Measurements from ENCODE around the gene PSMC3IP. TPM values are rescaled to one million over a fixed set of nuclear protein-coding genes. Genes with fewer than 3 reads are reported as not detected.

The PSMC3IP gene, protein sequence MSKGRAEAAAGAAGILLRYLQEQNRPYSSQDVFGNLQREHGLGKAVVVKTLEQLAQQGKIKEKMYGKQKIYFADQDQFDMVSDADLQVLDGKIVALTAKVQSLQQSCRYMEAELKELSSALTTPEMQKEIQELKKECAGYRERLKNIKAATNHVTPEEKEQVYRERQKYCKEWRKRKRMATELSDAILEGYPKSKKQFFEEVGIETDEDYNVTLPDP
- 0.97 and 1.3 TPM in 2 replicates for total RNA-seq

DNA sequence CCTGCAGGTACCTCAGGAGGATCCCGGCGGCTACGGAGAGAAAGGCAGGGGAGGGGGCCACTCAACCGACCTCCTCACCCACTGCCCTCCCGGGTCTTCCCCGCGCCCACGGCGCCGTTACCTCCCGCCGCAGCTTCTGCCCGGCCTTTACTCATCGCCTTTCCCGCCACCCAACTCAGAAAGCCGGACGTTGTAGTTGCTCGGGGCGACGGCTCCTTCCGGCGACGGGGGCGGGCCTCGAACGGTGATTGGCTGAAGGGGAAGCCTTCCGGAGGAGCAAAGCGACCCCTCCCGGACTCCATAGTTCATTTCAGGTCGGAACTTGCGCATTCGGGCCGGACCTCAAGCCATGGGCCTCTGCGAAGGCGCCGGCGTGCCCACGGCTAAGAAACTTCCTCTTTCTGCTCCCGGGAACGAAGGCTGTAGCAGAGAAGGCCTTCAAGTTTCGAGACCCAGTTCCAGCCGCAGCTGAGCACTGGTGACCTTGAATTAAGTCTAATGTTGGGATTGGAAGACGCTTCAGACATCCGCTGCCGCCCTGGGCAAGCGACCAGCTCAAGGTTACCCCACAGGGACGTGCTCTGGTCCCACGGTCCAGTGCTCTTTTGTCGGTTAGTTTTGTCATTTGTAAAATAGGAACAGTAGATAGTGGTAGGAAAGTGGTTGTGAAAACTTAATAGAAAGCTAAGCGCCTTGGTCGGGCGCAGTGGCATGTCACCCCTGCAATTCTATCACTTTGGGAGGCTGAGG lies at the start of gene PSMC3IP:
Gene PSMC3IP (minus strand): TSS at position 198 of the 750 bp plus-strand sequence. CDS start 43 bp downstream, at position 155.

DNA sequence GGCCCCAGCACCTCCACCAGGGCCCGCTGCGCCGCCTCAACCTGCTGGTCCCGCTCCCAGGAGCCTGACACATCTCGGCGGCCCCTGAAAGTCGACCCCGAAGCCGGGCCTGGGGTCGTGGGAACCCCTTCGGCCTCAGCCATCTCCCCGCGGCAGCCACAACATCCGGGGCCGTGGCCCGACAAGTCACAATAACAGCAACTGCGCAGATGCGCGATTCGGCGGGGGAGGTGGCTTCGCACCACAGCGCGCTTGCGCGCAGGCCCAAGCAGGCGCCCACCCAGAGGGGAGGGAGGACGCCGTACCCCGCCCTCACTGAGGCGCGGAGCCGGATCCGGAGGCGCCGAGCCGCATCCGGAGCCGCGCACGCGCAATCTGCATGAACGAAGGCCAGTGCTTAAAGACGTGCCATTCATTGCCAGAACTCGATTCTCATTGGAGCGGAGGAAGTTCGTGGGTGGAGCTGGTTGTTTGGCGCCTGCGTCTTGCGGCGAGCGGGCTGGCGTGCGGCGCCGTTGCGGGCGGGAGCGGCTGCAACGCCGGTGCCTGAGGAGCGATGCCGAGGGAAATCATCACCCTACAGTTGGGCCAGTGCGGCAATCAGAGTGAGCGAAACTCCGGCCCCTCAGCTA lies 31.8 kb upstream of the PSMC3IP start, which contains the start of the genes RETREG3 and TUBG1:
Gene RETREG3 (minus strand): TSS at position 193 of the 632 bp plus-strand sequence. CDS start 50 bp downstream, at position 143.
Gene TUBG1 (plus strand): TSS at position 502 of the 632 bp plus-strand sequence. CDS start 55 bp downstream, at position 557.

DNA sequence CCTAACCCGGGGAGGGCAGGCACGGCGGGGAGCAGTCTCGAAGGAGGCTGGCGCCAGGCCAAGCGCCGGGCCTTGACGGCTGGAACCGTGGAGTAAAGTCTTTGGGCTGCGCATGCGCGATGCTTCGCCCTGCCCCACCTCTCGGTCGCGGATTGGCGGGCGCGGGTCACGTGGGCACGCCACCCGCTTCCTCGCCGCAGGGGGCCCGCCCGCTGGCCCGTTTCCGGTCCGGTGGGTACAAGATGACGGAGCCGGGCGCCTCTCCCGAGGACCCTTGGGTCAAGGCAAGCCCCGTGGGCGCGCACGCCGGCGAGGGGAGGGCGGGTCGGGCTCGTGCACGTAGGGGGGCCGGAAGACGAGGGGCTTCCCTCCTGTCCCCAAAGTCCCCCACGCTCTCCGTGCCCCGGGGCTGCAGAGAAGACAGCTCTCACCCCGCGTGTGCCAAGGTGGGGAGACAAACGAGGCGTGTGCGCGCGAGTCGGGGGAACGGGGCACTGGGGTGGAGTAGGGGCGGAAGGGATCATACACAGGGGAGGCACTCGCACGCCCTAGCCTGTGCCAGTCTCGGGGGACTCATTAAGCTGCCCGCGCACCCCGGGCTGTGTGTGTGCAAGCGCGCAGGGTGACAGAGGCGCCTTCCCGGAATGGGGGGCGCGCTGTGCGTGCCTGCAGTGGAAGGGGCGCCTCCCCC lies 10.5 kb downstream of the PSMC3IP start, which contains the start of gene MLX:
Gene MLX (plus strand): TSS at position 218 of the 691 bp plus-strand sequence. CDS start 25 bp downstream, at position 243.

DNA sequence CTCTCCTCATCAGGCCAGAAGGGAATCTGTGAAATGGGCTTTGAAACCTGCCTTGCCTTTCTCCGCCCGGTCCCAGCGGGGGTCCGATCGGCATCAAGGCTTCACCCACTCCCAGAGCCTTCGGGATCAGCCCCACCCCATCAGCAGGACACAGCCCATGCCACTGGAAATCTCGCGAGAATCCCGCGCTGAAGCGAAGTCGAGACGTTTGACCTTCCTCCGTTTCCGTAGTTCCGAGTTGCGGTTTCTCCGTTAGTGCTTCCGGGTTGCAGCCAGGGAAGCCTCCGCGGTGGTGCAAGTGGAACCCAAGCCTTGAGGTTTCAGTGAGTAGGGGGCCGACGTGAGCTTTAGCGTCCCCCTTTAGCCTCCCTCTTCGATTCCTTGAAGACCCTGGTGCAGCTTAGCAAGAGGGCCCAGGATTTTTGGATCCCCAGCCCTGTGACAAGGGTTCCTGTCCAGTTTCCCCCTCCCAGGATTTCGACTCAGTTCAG lies 15.6 kb downstream of the PSMC3IP start, which contains the start of gene COASY:
Gene COASY (plus strand): TSS at position 252 of the 491 bp plus-strand sequence. CDS start 475 bp downstream, outside the sequence.

DNA sequence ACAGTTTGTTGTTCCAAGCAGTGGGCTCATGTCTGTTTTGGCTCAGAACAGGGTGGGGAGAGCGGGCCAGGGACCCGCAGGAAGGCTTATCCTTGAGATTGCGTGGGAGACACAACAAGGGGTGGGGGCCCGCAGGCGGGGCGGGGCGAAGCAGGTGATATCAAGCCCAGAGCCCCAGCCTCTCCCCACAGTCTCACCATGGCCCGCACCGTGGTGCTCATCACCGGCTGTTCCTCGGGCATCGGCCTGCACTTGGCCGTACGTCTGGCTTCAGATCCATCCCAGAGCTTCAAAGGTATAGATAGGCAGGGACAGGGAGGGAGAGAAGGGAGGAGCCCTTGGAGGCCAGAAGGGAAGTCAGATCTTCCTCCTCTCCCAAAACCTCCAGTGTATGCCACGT lies 24.8 kb downstream of the PSMC3IP start, which contains the start of gene HSD17B1:
Gene HSD17B1 (plus strand): TSS at position 188 of the 400 bp plus-strand sequence. CDS start 11 bp downstream, at position 199.

DNA sequence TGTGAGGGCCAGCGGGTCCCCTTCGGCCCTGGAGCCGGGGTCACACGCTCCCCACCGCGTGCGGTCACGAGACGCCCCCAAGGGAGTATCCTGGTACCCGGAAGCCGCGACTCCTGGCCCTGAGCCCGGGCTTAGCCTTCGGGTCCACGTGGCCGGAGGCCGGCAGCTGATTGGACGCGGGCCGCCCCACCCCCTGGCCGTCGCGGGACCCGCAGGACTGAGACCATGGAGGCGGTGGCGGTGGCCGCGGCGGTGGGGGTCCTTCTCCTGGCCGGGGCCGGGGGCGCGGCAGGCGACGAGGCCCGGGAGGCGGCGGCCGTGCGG lies 41.5 kb downstream of the PSMC3IP start, which contains the start of gene NAGLU:
Gene NAGLU (plus strand): TSS at position 194 of the 324 bp plus-strand sequence. CDS start 32 bp downstream, at position 226.

Other genes with a start within 250 kb of the PSMC3IP start
- 203 and 277 TPM in 2 replicates for gene STAT3, start 189.3 kb downstream of the PSMC3IP start, total RNA-seq
- 1,335 and 1,666 TPM in 2 replicates for gene CAVIN1, start 154.5 kb downstream of the PSMC3IP start, total RNA-seq
- gene ATP6V0A1, start 118.9 kb downstream of the PSMC3IP start, total RNA-seq = 56.6 and 59.7 TPM in 2 replicates
- gene NAGLU, start 41.5 kb downstream of the PSMC3IP start, total RNA-seq = 69.8 and 72.1 TPM in 2 replicates
- 0.12 and 0.81 TPM in 2 replicates for gene HSD17B1, start 24.8 kb downstream of the PSMC3IP start, total RNA-seq
- 19.1 and 23.2 TPM in 2 replicates for gene COASY, start 15.6 kb downstream of the PSMC3IP start, total RNA-seq
- 45.7 and 54.4 TPM in 2 replicates for gene MLX, start 10.6 kb downstream of the PSMC3IP start, total RNA-seq
- 116 and 136 TPM in 2 replicates for gene RETREG3, start 31.6 kb upstream of the PSMC3IP start, total RNA-seq
- 29.9 and 35.2 TPM in 2 replicates for gene TUBG1, start 32.0 kb upstream of the PSMC3IP start, total RNA-seq
- 14.9 and 17.7 TPM in 2 replicates for gene TUBG2, start 81.6 kb upstream of the PSMC3IP start, total RNA-seq
- gene PLEKHH3, start 99.3 kb upstream of the PSMC3IP start, total RNA-seq = 22.0 and 24.5 TPM in 2 replicates
- gene CCR10, start 104.1 kb upstream of the PSMC3IP start, total RNA-seq = 2.2 and 2.4 TPM in 2 replicates
- 38.0 and 51.6 TPM in 2 replicates for gene CNTNAP1, start 104.8 kb upstream of the PSMC3IP start, total RNA-seq
- 32.9 and 37.8 TPM in 2 replicates for gene EZH1, start 167.3 kb upstream of the PSMC3IP start, total RNA-seq
- not detected in 2 replicates for gene RAMP2, start 183.5 kb upstream of the PSMC3IP start, total RNA-seq
- gene VPS25, start 195.7 kb upstream of the PSMC3IP start, total RNA-seq = 40.2 and 46.8 TPM in 2 replicates
- gene WNK4, start 202.9 kb upstream of the PSMC3IP start, total RNA-seq = under 0.01 TPM in 1 of 2 replicates, not detected in the other
- gene COA3, start 221.0 kb upstream of the PSMC3IP start, total RNA-seq = 38.1 and 48.7 TPM in 2 replicates
- gene CNTD1, start 221.1 kb upstream of the PSMC3IP start, total RNA-seq = not detected in 2 replicates
- 74.4 and 81.3 TPM in 2 replicates for gene BECN1, start 246.6 kb upstream of the PSMC3IP start, total RNA-seq